Measurements from ENCODE around the gene SPATA2.

The SPATA2 gene

DNA sequence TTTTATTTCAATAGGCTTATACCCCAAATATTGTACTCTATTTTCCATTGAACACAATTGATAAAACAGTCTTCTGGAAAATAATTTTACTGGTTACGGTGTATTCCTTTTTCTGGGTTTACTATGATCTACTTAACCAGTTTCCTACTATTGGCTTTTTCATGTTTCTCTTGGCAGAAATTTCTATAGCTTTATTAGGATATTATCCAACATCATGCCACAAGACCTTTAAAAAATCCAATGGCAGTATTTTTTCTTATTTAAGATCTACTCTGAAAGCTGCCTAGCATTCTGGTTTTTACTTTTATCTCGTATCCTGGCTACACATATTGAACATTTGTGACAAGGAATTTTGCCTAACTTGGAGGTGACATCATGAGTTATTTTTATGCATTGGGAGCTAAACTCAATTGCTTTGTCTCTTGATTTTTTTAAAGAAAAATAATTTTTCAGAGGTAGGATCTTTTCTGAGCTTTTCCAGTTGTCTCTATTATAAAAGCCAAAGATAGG is 57.2 kb downstream of the SPATA2 start:
- no peak for DNase-seq (ENCODE audit: low spot score)

DNA sequence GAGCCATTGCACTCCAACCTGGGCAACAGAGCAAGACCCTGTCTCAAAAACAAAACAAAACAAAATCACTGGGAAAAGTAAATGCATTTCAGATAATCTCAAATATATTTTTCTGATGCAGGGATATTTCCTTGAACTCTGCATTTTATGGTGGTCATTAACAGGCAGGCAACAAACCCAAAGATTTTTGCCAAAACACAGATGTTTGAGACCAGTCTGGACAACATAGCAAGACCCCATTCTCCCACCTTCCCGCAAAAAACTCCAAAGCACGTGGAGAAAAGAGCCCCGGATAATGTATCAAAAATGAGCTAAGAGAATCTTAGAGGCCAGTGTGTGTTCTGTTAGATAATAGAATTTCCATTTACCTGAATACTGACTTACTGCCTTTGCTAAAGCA is 58.4 kb downstream of the SPATA2 start:
- DNase-seq (ENCODE audit: low spot score), result no peak

DNA sequence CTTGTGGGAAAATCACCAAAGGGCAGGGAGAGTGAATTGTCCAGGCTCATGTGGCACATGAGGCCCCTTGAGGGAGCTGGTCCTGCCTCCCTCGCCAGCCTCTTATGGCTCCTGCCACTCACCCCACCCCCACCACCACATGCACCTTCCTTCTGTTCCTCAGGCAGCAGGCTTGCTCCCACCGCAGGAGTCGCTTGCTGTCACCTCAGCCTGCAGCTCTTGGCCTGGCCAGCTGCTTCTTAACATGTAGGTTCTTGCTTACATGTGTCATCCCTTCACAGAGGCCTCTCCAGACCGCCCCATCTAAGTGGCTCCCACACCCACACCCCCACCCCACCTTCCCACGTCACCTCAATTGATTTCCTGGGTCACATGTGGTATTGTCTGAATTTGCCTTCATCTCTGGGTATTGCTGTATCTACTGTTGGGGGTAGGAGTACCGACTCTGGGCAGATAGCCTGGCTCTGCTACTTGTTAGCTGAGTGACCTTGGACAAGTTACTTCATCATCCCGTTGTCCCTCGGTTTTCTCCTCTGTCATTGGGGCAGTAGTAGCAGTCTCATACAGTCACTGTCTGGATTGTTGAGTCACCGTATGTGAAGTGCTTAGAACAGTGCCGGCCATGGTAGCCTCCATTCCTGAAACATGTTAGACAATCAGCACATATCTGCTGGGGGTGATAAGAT is 61.0 kb downstream of the SPATA2 start:
- DNase-seq (ENCODE audit: low spot score), result no peak

DNA sequence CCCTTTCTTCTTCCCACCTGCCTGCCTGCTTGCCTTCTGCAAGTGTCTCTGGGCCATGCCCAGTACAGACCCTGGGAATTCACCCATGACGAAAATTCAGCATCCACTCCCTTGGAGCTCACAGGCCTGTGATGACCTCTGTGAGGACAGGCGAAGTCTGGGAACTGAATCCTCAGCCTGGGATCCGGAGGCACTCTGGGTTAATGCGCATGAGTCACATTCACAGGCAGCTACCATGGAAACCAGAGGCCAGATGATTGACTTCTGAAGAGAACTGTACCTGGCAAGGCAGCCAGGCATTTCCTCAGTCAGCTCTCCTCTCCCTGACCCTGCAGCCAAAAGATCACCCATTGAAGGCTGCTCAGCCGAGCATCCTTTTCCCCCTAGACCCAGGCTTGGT is 61.7 kb downstream of the SPATA2 start:
- DNase-seq (ENCODE audit: low spot score), result peak; percentile 48

Measured in hepatic stellate cell (primary cell).